ENCODE results near the gene HRH2. TPM values are rescaled to one million over a fixed set of nuclear protein-coding genes. Genes with fewer than 3 reads are reported as not detected.

The HRH2 gene, protein sequence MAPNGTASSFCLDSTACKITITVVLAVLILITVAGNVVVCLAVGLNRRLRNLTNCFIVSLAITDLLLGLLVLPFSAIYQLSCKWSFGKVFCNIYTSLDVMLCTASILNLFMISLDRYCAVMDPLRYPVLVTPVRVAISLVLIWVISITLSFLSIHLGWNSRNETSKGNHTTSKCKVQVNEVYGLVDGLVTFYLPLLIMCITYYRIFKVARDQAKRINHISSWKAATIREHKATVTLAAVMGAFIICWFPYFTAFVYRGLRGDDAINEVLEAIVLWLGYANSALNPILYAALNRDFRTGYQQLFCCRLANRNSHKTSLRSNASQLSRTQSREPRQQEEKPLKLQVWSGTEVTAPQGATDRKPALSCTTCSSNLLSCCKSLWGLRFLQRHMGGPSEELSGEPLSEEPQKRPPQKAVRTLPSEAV
- total RNA-seq = 0.13 TPM in 1 of 2 replicates, not detected in the other

DNA sequence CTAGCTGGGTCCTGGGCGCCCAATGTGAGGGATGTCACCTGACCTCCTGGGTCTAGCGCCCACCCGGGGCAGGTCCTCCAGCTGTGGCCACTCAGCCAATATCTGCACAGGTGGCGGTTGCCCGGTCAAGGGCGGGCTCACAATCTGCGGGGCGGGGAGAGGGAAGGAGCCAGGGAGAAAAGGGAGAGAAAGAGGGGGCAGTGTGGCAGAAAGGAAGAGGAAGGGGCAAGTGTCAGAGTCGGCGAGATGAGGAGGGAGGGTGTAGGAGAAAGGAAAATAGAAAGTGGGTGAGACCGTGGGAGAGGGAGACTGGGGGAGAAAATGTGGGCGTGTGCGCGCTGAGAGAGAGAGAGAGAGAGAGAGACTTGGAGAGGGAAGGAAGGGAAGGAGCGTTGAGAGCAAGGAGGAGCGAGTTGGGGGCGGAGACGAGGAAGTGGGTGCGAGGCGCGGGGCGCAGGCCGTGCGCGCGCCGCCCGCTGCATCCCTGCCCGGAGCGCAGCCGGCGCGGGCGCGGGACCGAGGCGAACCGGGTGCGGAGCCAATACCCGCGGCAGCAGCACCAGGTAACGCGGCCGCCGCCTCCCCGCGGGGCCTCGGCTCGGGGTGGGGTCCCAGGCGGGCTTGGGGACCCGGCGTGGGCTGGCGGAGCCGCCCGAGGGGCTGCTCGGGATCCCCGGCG lies at the start of gene HRH2:
Gene HRH2 (plus strand): TSS at position 479 of the 679 bp plus-strand sequence. CDS start 25,163 bp downstream, outside the sequence.

Other genes with a start within 250 kb of the HRH2 start
- gene DRD1, start 213.9 kb upstream of the HRH2 start, total RNA-seq = not detected in 2 replicates
- gene SFXN1, start 179.5 kb upstream of the HRH2 start, total RNA-seq = 33.1 and 79.2 TPM in 2 replicates
- not detected in 2 replicates for gene CPLX2, start 213.5 kb downstream of the HRH2 start, total RNA-seq

All from mesangial cell (primary cell).